ENCODE data around the gene RAB5B.
A peak's percentile ranks its signal among the peaks of the same experiment; 100 is the strongest.
"Not testable (repeated sequence)": the region's sequence is repeated elsewhere in the genome, so short reads cannot be mapped to it uniquely, and the experiment has no call there.

RAB5B gene

DNA sequence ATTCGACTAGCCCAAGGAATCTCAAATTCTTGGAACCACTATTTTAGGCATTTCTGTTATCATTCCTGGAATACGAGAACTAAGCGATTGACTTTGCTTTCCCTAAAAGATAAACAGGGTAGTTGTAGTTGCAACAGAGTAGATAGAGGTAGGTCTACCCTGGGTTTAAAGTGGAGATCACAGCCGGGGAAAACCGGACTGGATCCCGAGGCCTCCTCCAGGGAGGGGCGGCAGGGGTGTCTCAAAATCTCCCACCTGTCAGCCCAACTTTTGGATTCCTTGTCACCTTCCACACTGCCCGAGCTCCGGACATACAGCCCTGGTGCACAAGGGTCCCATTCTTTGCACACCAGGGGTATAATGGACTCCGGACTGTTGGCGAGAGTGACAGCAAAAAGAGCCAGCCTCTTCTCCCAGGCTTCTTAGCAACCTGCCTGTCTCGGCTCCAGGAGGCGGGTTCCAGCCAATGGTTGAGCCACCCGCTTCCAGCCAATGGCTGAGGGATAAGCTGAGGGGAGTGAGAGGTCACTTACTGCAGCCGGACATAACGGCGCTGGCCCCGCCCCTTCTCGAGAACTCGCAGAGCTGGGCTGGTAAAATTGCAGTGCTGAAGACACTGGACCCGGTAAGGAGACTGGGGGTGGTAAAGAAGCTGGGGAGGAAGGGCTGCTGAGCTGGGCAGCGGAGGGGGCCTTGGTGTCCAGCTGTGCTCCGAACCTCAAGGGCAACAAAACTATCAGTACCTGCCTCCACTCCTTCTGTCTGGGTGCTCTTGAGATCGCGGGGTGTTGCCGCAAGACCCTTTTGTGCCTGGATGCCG lies 23.0 kb downstream of the RAB5B start, which contains the start of gene SUOX:
Gene SUOX, plus strand, starts transcription at position 562 of the 820 bp plus-strand sequence. CDS start 4,946 bp downstream, outside the sequence.
- no peak within 1 kb of the TSS for H3K4me3 ChIP-seq (ENCODE audit: insufficient read depth, low read depth, low read length, poor library complexity, severe bottlenecking)
- no peak within 1 kb of the TSS for H3K27ac ChIP-seq (ENCODE audit: insufficient read depth, low read length, poor library complexity, severe bottlenecking)
- no peaks in the 10 kb centered on the region for H3K9me3 ChIP-seq (ENCODE audit: control insufficient read depth, low read length)
- peak in 1 of 3 donors; percentile 9 for DNase-seq
- H3K27me3 ChIP-seq (replicated peaks; ENCODE audit: control insufficient read depth, insufficient read depth, low read length, poor library complexity, severe bottlenecking) = no peaks in the 10 kb centered on the region
- H3K4me1 ChIP-seq (ENCODE audit: control insufficient read depth, insufficient read depth, low read length, poor library complexity, severe bottlenecking) = peaks cover 6% of the 10 kb centered on the region
- H3K36me3 ChIP-seq (ENCODE audit: control insufficient read depth, insufficient read depth, low read length) = peaks cover 23% of the 10 kb centered on the region

DNA sequence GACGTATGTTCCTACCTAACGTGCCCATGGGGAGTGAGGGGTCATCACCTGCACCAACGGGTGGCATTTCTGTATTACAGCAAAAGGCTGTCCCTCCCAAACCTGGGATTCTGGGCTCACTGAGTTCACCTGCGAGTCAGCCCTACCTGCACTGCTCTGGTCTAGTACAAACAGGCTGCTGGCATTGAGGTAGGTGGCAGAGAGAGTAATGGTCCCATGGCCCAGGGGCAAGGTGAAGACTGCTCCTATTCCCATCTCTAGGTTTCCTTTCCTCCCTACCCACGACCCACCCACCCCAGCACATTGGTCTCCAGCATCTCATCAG lies 23.6 kb downstream of the RAB5B start:
- H3K27ac ChIP-seq (ENCODE audit: insufficient read depth, low read length, poor library complexity, severe bottlenecking) = no peak overlapping the region
- H3K4me3 ChIP-seq (ENCODE audit: insufficient read depth, low read depth, low read length, poor library complexity, severe bottlenecking) = no peak overlapping the region
- peaks cover 6% of the 10 kb centered on the region for H3K4me1 ChIP-seq (ENCODE audit: control insufficient read depth, insufficient read depth, low read length, poor library complexity, severe bottlenecking)
- DNase-seq = no peak
- no peaks in the 10 kb centered on the region for H3K27me3 ChIP-seq (replicated peaks; ENCODE audit: control insufficient read depth, insufficient read depth, low read length, poor library complexity, severe bottlenecking)
- H3K9me3 ChIP-seq (ENCODE audit: control insufficient read depth, low read length) = no peaks in the 10 kb centered on the region
- H3K36me3 ChIP-seq (ENCODE audit: control insufficient read depth, insufficient read depth, low read length) = peaks cover 17% of the 10 kb centered on the region

DNA sequence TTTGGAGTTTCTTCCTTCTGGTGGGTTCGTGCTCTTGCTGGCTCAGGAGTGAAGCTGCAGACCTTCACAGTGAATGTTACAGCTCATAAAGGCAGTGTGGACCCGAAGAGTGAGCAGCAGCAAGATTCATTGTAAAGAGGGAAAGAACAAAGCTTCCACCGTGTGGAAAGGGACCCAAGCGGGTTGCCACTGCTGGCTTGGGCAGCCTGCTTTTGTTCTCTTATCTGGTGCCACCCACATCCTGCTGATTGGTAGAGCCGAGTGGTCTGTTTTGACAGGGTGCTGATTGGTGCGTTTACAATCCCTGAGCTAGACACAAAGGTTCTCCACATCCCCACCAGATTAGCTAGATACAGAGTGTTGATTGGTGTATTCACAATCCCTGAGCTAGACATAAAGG lies 25.6 kb downstream of the RAB5B start:
- DNase-seq; H3K36me3 ChIP-seq (ENCODE audit: control insufficient read depth, insufficient read depth, low read length); H3K27ac ChIP-seq (ENCODE audit: insufficient read depth, low read length, poor library complexity, severe bottlenecking); H3K4me3 ChIP-seq (ENCODE audit: insufficient read depth, low read depth, low read length, poor library complexity, severe bottlenecking); H3K4me1 ChIP-seq (ENCODE audit: control insufficient read depth, insufficient read depth, low read length, poor library complexity, severe bottlenecking); H3K27me3 ChIP-seq (replicated peaks; ENCODE audit: control insufficient read depth, insufficient read depth, low read length, poor library complexity, severe bottlenecking); H3K9me3 ChIP-seq (ENCODE audit: control insufficient read depth, low read length): not testable (repeated sequence)

DNA sequence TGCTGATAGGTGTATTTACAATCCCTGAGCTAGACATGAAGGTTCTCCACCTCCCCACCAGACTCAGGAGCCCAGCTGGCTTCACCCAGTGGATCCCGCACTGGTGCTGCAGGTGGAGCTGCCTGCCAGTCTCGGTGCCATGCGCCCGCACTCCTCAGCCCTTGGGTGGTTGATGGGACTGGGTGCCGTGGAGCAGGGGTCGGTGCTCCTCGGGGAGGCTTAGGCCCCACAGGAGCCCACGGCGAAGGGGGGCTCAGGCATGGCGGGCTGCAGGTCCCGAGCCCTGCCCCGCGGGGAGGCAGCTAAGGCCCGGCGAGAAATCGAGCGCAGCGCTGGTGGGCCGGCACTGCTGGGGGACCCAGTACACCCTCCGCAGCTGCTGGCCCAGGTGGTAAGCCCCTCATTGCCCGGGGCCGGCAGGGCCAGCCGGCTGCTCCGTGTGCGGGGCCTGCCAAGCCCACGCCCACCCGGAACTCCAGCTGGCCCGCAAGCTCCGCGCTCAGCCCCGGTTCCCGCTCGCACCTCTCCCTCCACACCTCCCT lies 26.2 kb downstream of the RAB5B start:
- H3K27me3 ChIP-seq (replicated peaks; ENCODE audit: control insufficient read depth, insufficient read depth, low read length, poor library complexity, severe bottlenecking); H3K36me3 ChIP-seq (ENCODE audit: control insufficient read depth, insufficient read depth, low read length); H3K9me3 ChIP-seq (ENCODE audit: control insufficient read depth, low read length); H3K27ac ChIP-seq (ENCODE audit: insufficient read depth, low read length, poor library complexity, severe bottlenecking); DNase-seq; H3K4me3 ChIP-seq (ENCODE audit: insufficient read depth, low read depth, low read length, poor library complexity, severe bottlenecking); H3K4me1 ChIP-seq (ENCODE audit: control insufficient read depth, insufficient read depth, low read length, poor library complexity, severe bottlenecking): not testable (repeated sequence)

DNA sequence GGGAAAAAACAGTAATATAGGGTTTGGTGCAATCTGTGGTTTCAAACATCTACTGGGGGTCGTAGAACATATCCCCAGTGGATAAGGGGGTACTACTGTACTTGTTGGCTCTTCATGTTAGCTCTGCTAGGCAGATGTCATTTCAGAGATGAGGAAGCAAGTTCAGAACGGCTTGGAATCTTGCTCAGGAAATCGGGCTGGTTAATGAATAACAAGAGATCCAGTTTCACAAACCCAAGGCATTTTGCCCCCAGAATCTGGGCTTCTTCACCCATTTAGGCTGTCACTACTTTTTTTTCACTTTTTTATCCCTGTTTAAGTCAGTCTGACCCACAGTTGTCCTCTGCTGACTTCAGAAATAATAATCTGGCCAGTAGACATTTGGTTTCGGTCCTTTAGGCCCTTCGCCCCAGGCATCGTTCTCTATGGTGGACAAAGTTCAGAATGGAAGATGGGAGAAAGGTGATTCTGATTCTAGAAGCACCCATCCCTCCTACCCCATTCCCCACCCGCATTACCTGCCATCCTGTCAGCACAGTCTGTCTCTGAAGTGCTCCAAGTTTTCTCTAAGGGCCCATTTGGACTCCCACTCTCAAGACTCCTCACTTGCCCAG lies 27.7 kb downstream of the RAB5B start:
- no peaks in the 10 kb centered on the region for H3K36me3 ChIP-seq (ENCODE audit: control insufficient read depth, insufficient read depth, low read length)
- no peak overlapping the region for H3K27ac ChIP-seq (ENCODE audit: insufficient read depth, low read length, poor library complexity, severe bottlenecking)
- peaks cover 5% of the 10 kb centered on the region for H3K4me1 ChIP-seq (ENCODE audit: control insufficient read depth, insufficient read depth, low read length, poor library complexity, severe bottlenecking)
- no peak for DNase-seq
- H3K4me3 ChIP-seq (ENCODE audit: insufficient read depth, low read depth, low read length, poor library complexity, severe bottlenecking) = no peak overlapping the region
- no peaks in the 10 kb centered on the region for H3K9me3 ChIP-seq (ENCODE audit: control insufficient read depth, low read length)
- no peaks in the 10 kb centered on the region for H3K27me3 ChIP-seq (replicated peaks; ENCODE audit: control insufficient read depth, insufficient read depth, low read length, poor library complexity, severe bottlenecking)

DNA sequence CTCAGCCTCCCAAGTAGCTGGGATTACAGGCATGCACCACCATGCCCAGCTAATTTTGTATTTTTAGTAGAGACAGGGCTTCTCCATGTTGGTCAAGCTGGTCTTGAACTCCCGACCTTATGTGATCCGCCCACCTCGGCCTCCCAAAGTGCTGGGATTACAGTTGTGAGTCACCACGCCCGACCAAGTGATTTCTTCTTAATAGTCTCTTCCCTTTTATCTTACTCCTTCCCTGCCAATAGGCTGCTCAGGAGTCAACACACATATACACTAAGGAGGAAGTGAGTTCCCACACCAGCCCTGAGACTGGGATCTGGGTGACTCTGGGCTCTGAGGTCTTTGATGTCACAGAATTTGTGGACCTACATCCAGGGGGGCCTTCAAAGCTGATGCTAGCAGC lies 29.5 kb downstream of the RAB5B start:
- H3K9me3 ChIP-seq (ENCODE audit: control insufficient read depth, low read length); H3K4me1 ChIP-seq (ENCODE audit: control insufficient read depth, insufficient read depth, low read length, poor library complexity, severe bottlenecking); H3K27ac ChIP-seq (ENCODE audit: insufficient read depth, low read length, poor library complexity, severe bottlenecking); H3K27me3 ChIP-seq (replicated peaks; ENCODE audit: control insufficient read depth, insufficient read depth, low read length, poor library complexity, severe bottlenecking); DNase-seq; H3K4me3 ChIP-seq (ENCODE audit: insufficient read depth, low read depth, low read length, poor library complexity, severe bottlenecking); H3K36me3 ChIP-seq (ENCODE audit: control insufficient read depth, insufficient read depth, low read length): not testable (repeated sequence)

DNA sequence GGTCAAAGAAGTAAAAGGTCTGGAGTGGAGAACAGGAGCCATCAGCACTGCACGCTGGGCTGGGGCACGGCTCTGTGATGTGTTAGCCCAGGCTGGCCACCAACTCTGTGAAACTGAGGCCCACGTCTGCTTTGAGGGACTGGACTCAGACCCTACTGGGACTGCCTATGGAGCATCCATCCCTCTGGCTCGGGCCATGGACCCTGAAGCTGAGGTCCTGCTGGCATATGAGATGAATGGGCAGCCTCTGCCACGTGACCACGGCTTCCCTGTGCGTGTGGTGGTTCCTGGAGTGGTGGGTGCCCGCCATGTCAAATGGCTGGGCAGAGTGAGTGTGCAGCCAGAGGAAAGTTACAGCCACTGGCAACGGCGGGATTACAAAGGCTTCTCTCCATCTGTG lies 30.3 kb downstream of the RAB5B start:
- H3K27me3 ChIP-seq (replicated peaks; ENCODE audit: control insufficient read depth, insufficient read depth, low read length, poor library complexity, severe bottlenecking) = no peaks in the 10 kb centered on the region
- no peak overlapping the region for H3K27ac ChIP-seq (ENCODE audit: insufficient read depth, low read length, poor library complexity, severe bottlenecking)
- no peaks in the 10 kb centered on the region for H3K36me3 ChIP-seq (ENCODE audit: control insufficient read depth, insufficient read depth, low read length)
- H3K9me3 ChIP-seq (ENCODE audit: control insufficient read depth, low read length) = no peaks in the 10 kb centered on the region
- DNase-seq = no peak
- H3K4me3 ChIP-seq (ENCODE audit: insufficient read depth, low read depth, low read length, poor library complexity, severe bottlenecking) = no peak overlapping the region
- peaks cover 4% of the 10 kb centered on the region for H3K4me1 ChIP-seq (ENCODE audit: control insufficient read depth, insufficient read depth, low read length, poor library complexity, severe bottlenecking)

DNA sequence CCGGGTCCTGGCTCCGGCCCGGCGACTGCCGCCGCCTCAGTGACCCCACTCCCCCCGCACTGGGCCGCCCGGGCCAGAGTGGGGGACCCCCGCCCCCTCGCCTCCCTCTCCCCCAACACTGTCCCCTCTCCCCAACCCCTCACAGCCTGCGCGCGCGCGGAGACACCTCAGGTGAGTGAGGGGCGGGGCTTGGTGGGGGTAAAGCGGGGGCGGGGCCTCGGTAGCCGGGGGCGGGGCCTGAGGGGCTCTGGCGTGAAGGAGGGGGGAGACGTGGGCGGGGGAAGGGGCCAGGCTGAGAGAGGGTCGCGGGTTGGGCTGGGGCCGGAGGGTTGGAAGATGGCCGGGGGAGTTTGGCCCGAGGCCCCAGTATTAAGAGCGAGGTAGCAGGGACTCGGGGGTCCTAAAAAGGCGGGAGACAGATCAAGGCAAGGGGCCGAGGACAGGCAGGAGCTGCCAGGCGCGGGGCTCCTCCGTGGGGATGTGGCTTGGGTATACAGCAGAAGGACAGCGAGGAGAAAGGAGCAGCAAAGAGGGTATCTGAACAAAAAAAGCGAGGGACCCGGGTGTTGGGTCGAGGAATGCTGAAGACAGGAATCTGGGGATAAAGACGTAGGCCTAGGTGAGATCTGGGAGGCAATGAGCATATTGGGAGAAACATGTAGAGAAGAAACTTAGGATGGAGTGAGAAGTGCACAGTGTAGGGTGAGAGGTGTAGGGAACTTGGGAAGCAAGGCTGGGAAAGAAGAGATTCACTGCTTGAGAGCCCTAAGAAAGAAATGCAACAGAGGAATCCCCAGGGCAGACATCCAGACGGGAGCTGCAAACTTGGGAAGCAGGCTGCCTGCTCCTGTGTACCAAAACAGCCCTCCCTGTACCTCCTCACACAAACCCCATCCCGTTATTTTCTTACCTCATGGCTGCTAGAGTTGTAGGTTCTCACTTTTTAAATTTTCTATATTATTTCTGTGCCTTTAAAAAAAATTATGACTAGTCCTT lies 34.0 kb downstream of the RAB5B start:
- peak; percentile 48 to 66 (median 53) for DNase-seq
- H3K4me3 ChIP-seq (ENCODE audit: insufficient read depth, low read depth, low read length, poor library complexity, severe bottlenecking) = peak overlapping the region; percentile 87
- H3K27ac ChIP-seq (ENCODE audit: insufficient read depth, low read length, poor library complexity, severe bottlenecking) = peak overlapping the region; percentile 75
- peaks cover 4% of the 10 kb centered on the region for H3K4me1 ChIP-seq (ENCODE audit: control insufficient read depth, insufficient read depth, low read length, poor library complexity, severe bottlenecking)
- no peaks in the 10 kb centered on the region for H3K36me3 ChIP-seq (ENCODE audit: control insufficient read depth, insufficient read depth, low read length)
- H3K27me3 ChIP-seq (replicated peaks; ENCODE audit: control insufficient read depth, insufficient read depth, low read length, poor library complexity, severe bottlenecking) = no peaks in the 10 kb centered on the region
- no peaks in the 10 kb centered on the region for H3K9me3 ChIP-seq (ENCODE audit: control insufficient read depth, low read length)

DNA sequence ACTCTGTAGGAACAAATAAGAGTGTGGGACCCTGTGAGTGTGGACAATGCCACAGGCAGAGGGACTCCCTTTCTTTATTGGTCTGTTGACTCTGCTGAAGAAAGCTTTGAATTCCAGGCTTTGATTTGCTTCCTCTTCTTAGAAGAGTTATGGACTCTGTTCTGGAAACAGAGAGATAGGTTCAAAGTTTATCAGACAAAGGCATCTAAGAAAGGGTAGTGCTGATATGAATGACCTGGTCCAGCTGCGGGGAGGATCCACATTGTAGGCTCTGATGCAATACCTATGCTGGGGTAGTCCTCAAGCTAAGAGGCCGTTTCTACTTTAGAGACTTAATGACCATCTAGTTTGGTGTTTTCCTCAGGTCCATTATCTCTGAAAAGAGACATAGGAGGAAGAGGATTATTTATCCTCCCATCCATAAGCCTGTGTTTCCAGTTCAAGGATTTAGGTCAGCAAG lies 36.3 kb downstream of the RAB5B start:
- H3K27me3 ChIP-seq (replicated peaks; ENCODE audit: control insufficient read depth, insufficient read depth, low read length, poor library complexity, severe bottlenecking) = no peaks in the 10 kb centered on the region
- no peaks in the 10 kb centered on the region for H3K9me3 ChIP-seq (ENCODE audit: control insufficient read depth, low read length)
- no peaks in the 10 kb centered on the region for H3K36me3 ChIP-seq (ENCODE audit: control insufficient read depth, insufficient read depth, low read length)
- no peak for DNase-seq
- H3K4me3 ChIP-seq (ENCODE audit: insufficient read depth, low read depth, low read length, poor library complexity, severe bottlenecking) = no peak overlapping the region
- H3K27ac ChIP-seq (ENCODE audit: insufficient read depth, low read length, poor library complexity, severe bottlenecking) = no peak overlapping the region
- peaks cover 4% of the 10 kb centered on the region for H3K4me1 ChIP-seq (ENCODE audit: control insufficient read depth, insufficient read depth, low read length, poor library complexity, severe bottlenecking)

Data from effector memory CD4-positive, alpha-beta T cell (primary cell).